Measurements from ENCODE around the gene COG5. TPM values are rescaled to one million over a fixed set of nuclear protein-coding genes. Genes with fewer than 3 reads are reported as not detected.

COG5 gene
- total and polyA plus RNA-seq, 9 of the 15 experiments (the other 6 are each of a cell fraction or from before 2014, with no cell fraction given), result 15.3 to 75.1 (median 56.4) TPM

DNA sequence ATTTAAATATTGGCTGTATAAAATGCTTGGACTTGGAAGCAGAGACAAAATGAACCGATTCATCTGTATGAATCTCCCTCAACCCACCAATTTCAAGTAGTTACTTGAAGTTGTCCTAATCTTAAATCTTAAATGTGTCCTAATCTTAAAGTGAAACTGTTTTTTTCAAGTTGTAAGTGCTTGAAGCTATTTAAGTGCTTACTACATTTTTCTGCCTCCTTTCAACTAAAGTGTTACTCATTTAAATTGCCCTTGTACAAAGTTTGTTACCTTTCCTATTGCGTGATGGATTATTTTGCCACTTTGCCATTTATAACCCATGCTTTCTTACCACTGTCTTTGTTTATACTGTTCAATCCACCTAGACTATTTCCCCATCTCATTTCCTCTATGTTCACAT, 19.2 kb upstream of the COG5 start:
- H3K9me1 ChIP-seq (ENCODE audit: control insufficient read depth, insufficient read depth, low read length), result no peaks in the 10 kb centered on the region
- no peaks in the 10 kb centered on the region for H4K20me1 ChIP-seq (replicated peaks; ENCODE audit: control insufficient read depth, insufficient read depth, low read length)
- H2AFZ ChIP-seq (ENCODE audit: low read depth, low read length), result no peak overlapping the region; the same call in 1 of the 2 replicates
- in situ Hi-C loops (cut with MboI) (no loop called here), intact Hi-C loops (cut with micrococcal nuclease) (no loop called here)
- POLR2A ChIA-PET, result interaction anchor here (0.6 to 2.6 kb wide), 3 partner anchors 9 to 948 kb away, joined by 3 to 12 read pairs (median 4); no protein-coding TSS in a partner anchor
- DNase-seq (ENCODE audit: extremely low read depth in 1 of 4, low spot score in 3 of 4) (no peak), ATAC-seq (no peak), FAIRE-seq (no peak)
- H3K27ac ChIP-seq (ENCODE audit: extremely low read depth, low read depth, low read length), result peak overlapping the region; percentile 17; the same call in 2 of the 3 replicates
- 63% methylated on average over 2 of the region's 2 CpGs for WGBS (ENCODE audit: insufficient coverage, low coverage, missing lambda C conversion rate)
- peaks cover 39% of the 10 kb centered on the region for H3K36me3 ChIP-seq (ENCODE audit: control insufficient read depth, insufficient read depth, low read length)
- H3K4me1 ChIP-seq (replicated peaks in 1 of 2; ENCODE audit: control insufficient read depth in 2 of 2, insufficient read depth in 2 of 2, low read length in 2 of 2), result peaks cover 6 to 13% of the 10 kb centered on the region in 2 experiments; a peak in 4 of 5 replicates
- no peaks in the 10 kb centered on the region for H3K27me3 ChIP-seq (ENCODE audit: control insufficient read depth in 2 of 2, insufficient read depth in 2 of 2, low read length in 2 of 2)
- H3K4me3 ChIP-seq, result no peak overlapping the region
- CTCF ChIA-PET (ENCODE audit: low intra/inter-chr PET ratio), result no interaction called here
- BruUV-seq (replicated peaks), result no TSS peak
- H3K79me2 ChIP-seq (ENCODE audit: control insufficient read depth, insufficient read depth, low read length), result peaks cover 52% of the 10 kb centered on the region
- peak overlapping the region in 1 of 2 experiments; percentile 26; a peak in 2 of 4 replicates for H3K9ac ChIP-seq (ENCODE audit: insufficient read depth in 1 of 2, low read depth in 2 of 2, low read length in 2 of 2)
- peak overlapping the region; percentile 30; the same call in 1 of the 2 replicates for H3K4me2 ChIP-seq (ENCODE audit: insufficient read depth, low read length)
- no peaks in the 10 kb centered on the region for H3K9me3 ChIP-seq (replicated peaks; ENCODE audit: control insufficient read depth, insufficient read depth, low read depth, low read length)
- peak; percentile 63 for TF ChIP-seq DPF2 (IDR thresholded peaks at IDR 0.05)
- TF ChIP-seq DMBX1 (CRISPR knock-in tag; IDR thresholded peaks at IDR 0.05; ENCODE audit: borderline replicate concordance), result no peak
- no peak for TF ChIP-seq CBX8 (IDR thresholded peaks at IDR 0.05; ENCODE audit: borderline replicate concordance, extremely low read depth, low read depth, low read length, poor library complexity, severe bottlenecking)
- no peak for TF ChIP-seq EP300 (IDR thresholded peaks at IDR 0.05; ENCODE audit: low read length)
- no peak for TF ChIP-seq ZNF253 (CRISPR knock-in tag; conservative IDR thresholded peaks at IDR 0.05)
- TF ChIP-seq SMARCE1 (IDR thresholded peaks at IDR 0.05), result peak; percentile 42; the same call in 1 of the 2 replicates
- TF ChIP-seq SAP30 (IDR thresholded peaks at IDR 0.05; ENCODE audit: borderline replicate concordance, insufficient read depth, low read depth, low read length, poor library complexity, severe bottlenecking), result no peak
- no peak for TF ChIP-seq OTX1 (CRISPR knock-in tag; IDR thresholded peaks at IDR 0.05)
- TF ChIP-seq, protein P1, sequence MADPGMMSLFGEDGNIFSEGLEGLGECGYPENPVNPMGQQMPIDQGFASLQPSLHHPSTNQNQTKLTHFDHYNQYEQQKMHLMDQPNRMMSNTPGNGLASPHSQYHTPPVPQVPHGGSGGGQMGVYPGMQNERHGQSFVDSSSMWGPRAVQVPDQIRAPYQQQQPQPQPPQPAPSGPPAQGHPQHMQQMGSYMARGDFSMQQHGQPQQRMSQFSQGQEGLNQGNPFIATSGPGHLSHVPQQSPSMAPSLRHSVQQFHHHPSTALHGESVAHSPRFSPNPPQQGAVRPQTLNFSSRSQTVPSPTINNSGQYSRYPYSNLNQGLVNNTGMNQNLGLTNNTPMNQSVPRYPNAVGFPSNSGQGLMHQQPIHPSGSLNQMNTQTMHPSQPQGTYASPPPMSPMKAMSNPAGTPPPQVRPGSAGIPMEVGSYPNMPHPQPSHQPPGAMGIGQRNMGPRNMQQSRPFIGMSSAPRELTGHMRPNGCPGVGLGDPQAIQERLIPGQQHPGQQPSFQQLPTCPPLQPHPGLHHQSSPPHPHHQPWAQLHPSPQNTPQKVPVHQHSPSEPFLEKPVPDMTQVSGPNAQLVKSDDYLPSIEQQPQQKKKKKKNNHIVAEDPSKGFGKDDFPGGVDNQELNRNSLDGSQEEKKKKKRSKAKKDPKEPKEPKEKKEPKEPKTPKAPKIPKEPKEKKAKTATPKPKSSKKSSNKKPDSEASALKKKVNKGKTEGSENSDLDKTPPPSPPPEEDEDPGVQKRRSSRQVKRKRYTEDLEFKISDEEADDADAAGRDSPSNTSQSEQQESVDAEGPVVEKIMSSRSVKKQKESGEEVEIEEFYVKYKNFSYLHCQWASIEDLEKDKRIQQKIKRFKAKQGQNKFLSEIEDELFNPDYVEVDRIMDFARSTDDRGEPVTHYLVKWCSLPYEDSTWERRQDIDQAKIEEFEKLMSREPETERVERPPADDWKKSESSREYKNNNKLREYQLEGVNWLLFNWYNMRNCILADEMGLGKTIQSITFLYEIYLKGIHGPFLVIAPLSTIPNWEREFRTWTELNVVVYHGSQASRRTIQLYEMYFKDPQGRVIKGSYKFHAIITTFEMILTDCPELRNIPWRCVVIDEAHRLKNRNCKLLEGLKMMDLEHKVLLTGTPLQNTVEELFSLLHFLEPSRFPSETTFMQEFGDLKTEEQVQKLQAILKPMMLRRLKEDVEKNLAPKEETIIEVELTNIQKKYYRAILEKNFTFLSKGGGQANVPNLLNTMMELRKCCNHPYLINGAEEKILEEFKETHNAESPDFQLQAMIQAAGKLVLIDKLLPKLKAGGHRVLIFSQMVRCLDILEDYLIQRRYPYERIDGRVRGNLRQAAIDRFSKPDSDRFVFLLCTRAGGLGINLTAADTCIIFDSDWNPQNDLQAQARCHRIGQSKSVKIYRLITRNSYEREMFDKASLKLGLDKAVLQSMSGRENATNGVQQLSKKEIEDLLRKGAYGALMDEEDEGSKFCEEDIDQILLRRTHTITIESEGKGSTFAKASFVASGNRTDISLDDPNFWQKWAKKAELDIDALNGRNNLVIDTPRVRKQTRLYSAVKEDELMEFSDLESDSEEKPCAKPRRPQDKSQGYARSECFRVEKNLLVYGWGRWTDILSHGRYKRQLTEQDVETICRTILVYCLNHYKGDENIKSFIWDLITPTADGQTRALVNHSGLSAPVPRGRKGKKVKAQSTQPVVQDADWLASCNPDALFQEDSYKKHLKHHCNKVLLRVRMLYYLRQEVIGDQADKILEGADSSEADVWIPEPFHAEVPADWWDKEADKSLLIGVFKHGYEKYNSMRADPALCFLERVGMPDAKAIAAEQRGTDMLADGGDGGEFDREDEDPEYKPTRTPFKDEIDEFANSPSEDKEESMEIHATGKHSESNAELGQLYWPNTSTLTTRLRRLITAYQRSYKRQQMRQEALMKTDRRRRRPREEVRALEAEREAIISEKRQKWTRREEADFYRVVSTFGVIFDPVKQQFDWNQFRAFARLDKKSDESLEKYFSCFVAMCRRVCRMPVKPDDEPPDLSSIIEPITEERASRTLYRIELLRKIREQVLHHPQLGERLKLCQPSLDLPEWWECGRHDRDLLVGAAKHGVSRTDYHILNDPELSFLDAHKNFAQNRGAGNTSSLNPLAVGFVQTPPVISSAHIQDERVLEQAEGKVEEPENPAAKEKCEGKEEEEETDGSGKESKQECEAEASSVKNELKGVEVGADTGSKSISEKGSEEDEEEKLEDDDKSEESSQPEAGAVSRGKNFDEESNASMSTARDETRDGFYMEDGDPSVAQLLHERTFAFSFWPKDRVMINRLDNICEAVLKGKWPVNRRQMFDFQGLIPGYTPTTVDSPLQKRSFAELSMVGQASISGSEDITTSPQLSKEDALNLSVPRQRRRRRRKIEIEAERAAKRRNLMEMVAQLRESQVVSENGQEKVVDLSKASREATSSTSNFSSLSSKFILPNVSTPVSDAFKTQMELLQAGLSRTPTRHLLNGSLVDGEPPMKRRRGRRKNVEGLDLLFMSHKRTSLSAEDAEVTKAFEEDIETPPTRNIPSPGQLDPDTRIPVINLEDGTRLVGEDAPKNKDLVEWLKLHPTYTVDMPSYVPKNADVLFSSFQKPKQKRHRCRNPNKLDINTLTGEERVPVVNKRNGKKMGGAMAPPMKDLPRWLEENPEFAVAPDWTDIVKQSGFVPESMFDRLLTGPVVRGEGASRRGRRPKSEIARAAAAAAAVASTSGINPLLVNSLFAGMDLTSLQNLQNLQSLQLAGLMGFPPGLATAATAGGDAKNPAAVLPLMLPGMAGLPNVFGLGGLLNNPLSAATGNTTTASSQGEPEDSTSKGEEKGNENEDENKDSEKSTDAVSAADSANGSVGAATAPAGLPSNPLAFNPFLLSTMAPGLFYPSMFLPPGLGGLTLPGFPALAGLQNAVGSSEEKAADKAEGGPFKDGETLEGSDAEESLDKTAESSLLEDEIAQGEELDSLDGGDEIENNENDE (IDR thresholded peaks at IDR 0.05; ENCODE audit: low read depth, low read length), result no peak
- no peak for TF ChIP-seq MCM3 (IDR thresholded peaks at IDR 0.05)
- TF ChIP-seq NCOA2 (IDR thresholded peaks at IDR 0.05; ENCODE audit: partially characterized antibody in 2 of 2), result no peak
